Right lobe of liver (tissue), 6 donors: Measurements from ENCODE around the gene DDB1. TPM values are rescaled to one million over a fixed set of nuclear protein-coding genes. Genes with fewer than 3 reads are reported as not detected.

ENCODE experiments used
- ATAC-seq, 4 donors: fragments of 200-7000 bp; cut with Tn5 transposase; one replicate each; pipeline ENCODE4 v1.9.1; 2020; ENCODE audit warnings: mild to moderate bottlenecking in 4 of 4, moderate library complexity in 4 of 4
- DNase-seq, 3 donors: peaks; one replicate each; pipeline ENCODE4 v3.0.0-alpha.2; 2020
- H3K27ac ChIP-seq, 3 donors: fragments of 200-600 bp; one replicate each; pipeline ENCODE4 v1.8.0; 2022
- H3K27me3 ChIP-seq, 2 donors: fragments of 200-600 bp; one replicate each; pipeline ENCODE4 v1.8.0; 2022
- H3K36me3 ChIP-seq, 4 donors: fragments of 200-600 bp; sonication (generic) in 1 of 4; one replicate each; pipeline versions ENCODE4 v1.5.1 to v1.8.0; 2017 to 2022; ENCODE audit warnings: control low read depth in 1 of 4
- H3K4me1 ChIP-seq, 4 donors: fragments of 200-600 bp; sonication (generic) in 1 of 4; one replicate each; pipeline versions ENCODE4 v1.5.1 to v1.8.0; 2017 to 2022; ENCODE audit warnings: control low read depth in 1 of 4
- H3K4me3 ChIP-seq, 3 donors: fragments of 200-600 bp; one replicate each; pipeline ENCODE4 v1.8.0; 2022
- H3K9me3 ChIP-seq, 4 donors: fragments of 200-600 bp; sonication (generic) in 1 of 4; one replicate each; pipeline versions ENCODE4 v1.5.1 to v1.8.0; 2017 to 2022; ENCODE audit warnings: control low read depth in 1 of 4
- POLR2A ChIP-seq: fragments of 450-650 bp; IDR thresholded peaks from one replicate; pipeline ENCODE4 v1.6.1; 2017; ENCODE audit warnings: antibody characterized with exemption, mild to moderate bottlenecking
- WGBS: methylation state at CpG from one replicate; pipeline ENCODE4 v1.1.6; 2018; ENCODE audit warnings: low coverage, low lambda C conversion rate; ENCODE audit not compliant: insufficient coverage; ENCODE audit errors: missing lambda C conversion rate; 5-methylcytosine and 5-hydroxymethylcytosine counted together
- intact Hi-C, 2 donors: fragments of 100-400 bp; cut with DNase I; formaldehyde crosslinking; loops; one replicate each; pipeline versions ENCODE4 v1.11.2 to v1.14.1; 2022
- total RNA-seq, 6 experiments: library from RNA; depleted of rRNA in 2 of 6; stranded (reverse); fragments of >200 nt in 2 of 6; fragmentation: NEBNext Ultra II Directional in 3 of 6; extraction: Animal tissue kit (Norgen Biotek cat#: 25700) in 3 of 6; gene quantifications; one replicate each; pipeline versions ENCODE4 v1.1.0 to v1.2.4, GENCODE V29; 2016 to 2023
- TF ChIP-seq, protein P1 (sequence below), 4 donors: fragments of 200-600 bp in 3 of 4; fragments of 450-650 bp in 1 of 4; IDR thresholded peaks; one replicate each; pipeline versions ENCODE4 v1.5.1 to v1.8.0; 2016 to 2022; ENCODE audit warnings: antibody characterized with exemption in 4 of 4, mild to moderate bottlenecking in 2 of 4
- donor health status: DM: no; HTN: yes; CAD: no.
- donor health status: DM: no; HTN: no; CAD: no.
- donor health status: DM: no; HTN: no; CAD: no.
- donor health status: DM: no; HTN: yes; CAD: no.
- donor health status: DM: no; HTN: yes; CAD: no.

Gene DDB1
- total RNA-seq, 6 experiments from 2014 or later = 70.9 to 94.5 (median 83.9) TPM

DNA sequence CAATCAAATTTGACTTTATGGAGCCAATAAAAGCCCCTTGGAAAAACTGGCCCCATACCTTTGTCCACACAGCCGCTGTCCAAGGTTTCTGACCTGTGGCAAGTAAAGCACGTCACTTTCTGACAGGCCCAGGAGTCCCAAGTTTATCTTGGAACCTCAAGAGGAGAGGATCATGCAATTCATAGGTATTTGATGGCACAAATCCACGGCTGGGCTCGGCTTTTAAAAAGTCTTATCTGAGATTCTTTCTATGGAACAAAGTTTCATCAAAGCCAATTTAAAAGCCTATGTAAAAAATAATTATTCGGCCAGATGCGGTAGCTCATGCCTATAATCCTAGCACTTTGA is 42.8 kb upstream of the DDB1 start:
- Histone ChIP-seq H3K9me3 (peaks cover 0 to 3% (median 0%) of the 10 kb centered on the region in 4 donors), H3K27ac (peak overlapping the region in 1 of 3 donors; percentile 61), H3K36me3 (no peaks in the 10 kb centered on the region), H3K4me1 (peaks cover 0 to 28% (median 7%) of the 10 kb centered on the region in 4 donors), H3K27me3 (no peaks in the 10 kb centered on the region), H3K4me3 (no peak overlapping the region)
- 32% methylated on average over 6 of the region's 6 CpGs for WGBS
- TF ChIP-seq, protein P1, sequence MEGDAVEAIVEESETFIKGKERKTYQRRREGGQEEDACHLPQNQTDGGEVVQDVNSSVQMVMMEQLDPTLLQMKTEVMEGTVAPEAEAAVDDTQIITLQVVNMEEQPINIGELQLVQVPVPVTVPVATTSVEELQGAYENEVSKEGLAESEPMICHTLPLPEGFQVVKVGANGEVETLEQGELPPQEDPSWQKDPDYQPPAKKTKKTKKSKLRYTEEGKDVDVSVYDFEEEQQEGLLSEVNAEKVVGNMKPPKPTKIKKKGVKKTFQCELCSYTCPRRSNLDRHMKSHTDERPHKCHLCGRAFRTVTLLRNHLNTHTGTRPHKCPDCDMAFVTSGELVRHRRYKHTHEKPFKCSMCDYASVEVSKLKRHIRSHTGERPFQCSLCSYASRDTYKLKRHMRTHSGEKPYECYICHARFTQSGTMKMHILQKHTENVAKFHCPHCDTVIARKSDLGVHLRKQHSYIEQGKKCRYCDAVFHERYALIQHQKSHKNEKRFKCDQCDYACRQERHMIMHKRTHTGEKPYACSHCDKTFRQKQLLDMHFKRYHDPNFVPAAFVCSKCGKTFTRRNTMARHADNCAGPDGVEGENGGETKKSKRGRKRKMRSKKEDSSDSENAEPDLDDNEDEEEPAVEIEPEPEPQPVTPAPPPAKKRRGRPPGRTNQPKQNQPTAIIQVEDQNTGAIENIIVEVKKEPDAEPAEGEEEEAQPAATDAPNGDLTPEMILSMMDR (IDR thresholded peaks at IDR 0.05) = no peak
- TF ChIP-seq POLR2A = no peak
- intact Hi-C loops = no loop called here
- ATAC-seq (peak; percentile 54 to 84 (median 68)), DNase-seq (peak; percentile 35 to 84 (median 70))

DNA sequence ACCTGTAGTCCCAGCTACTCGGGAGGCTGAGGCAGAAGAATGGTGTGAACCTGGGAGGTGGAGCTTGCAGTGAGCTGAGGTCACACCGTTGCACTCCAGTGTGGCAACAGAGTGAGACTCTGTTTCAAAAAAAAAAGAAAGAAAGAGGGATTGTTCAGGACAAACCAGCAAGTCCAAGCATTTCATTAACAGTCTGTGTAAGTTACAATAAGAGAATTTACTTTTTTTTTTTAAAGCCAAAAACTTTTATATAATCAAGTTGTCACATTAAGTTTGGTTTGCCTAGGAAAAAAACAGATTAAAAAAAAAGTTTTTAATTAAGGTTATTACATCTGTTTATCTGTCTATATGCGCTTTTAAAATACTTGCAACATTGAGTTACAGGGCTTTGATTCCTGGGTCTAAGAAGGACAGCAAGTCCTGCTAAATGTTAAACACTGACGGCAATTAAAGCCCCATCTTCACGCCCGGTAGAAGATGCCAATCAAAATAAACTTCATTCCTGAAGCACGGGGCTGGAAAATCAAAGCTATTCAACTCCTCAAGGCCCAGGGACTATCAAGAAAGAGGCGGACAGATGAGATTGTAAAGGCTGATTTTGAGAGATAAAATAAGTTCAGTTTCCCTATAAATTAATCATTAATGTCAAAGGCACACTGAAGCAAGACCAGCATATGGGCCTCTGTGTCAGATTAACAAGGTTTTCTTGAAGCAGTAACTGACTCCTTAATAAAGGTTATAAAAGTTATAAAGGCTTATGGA is 39.9 kb upstream of the DDB1 start:
- Histone ChIP-seq H3K4me3 (no peak overlapping the region), H3K4me1 (peaks cover 0 to 41% (median 14%) of the 10 kb centered on the region in 4 donors), H3K27me3 (no peaks in the 10 kb centered on the region), H3K9me3 (peaks cover 0 to 3% (median 0%) of the 10 kb centered on the region in 4 donors), H3K27ac (no peak overlapping the region), H3K36me3 (peaks cover 0 to 7% (median 3%) of the 10 kb centered on the region in 4 donors)
- no peak for ATAC-seq
- WGBS = 53% methylated on average over 8 of the region's 8 CpGs
- no peak for DNase-seq
- intact Hi-C loops = no loop called here
- no peak for TF ChIP-seq POLR2A
- TF ChIP-seq, protein P1 (IDR thresholded peaks at IDR 0.05) = no peak

DNA sequence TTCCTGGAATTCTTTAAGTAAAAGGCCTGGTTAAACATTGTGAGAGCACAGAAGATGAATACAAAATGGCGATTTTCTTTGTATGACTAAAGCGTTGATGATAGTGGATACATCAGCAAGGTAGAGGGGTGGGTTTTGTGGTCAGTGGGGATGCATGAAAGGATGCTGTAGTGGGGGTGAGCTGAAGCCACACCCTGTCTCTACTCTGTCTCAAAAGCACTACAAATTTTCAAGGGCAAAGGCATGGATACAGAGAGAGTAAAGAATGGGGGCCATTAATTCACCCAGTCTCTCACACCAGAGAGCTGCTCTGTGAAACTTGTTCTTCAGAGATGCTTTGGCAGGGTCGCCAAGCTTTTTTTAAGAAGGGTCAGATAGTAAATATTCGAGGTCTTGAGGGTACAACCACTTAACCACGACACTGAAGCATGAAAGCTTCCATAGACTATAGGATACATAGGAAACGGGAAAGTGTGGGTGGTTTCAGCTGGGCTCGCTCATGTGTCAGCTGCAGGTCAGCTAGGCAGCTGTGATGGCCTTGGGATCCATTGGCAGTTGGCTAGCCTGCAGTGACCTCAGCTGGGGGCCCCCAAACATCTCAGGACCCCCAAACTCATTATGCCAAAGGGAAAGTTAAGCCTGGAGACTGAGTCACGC is 37.6 kb upstream of the DDB1 start:
- WGBS = 75% methylated on average over 5 of the region's 8 CpGs
- Histone ChIP-seq H3K4me3 (no peak overlapping the region), H3K4me1 (peaks cover 0 to 31% (median 14%) of the 10 kb centered on the region in 4 donors), H3K36me3 (peaks cover 0 to 30% (median 11%) of the 10 kb centered on the region in 4 donors), H3K27me3 (no peaks in the 10 kb centered on the region), H3K9me3 (no peaks in the 10 kb centered on the region), H3K27ac (peak overlapping the region in 2 of 3 donors; percentile 4 to 65)
- DNase-seq = no peak
- intact Hi-C loops = no loop called here
- TF ChIP-seq, protein P1 (IDR thresholded peaks at IDR 0.05) = no peak
- no peak for TF ChIP-seq POLR2A
- no peak for ATAC-seq

DNA sequence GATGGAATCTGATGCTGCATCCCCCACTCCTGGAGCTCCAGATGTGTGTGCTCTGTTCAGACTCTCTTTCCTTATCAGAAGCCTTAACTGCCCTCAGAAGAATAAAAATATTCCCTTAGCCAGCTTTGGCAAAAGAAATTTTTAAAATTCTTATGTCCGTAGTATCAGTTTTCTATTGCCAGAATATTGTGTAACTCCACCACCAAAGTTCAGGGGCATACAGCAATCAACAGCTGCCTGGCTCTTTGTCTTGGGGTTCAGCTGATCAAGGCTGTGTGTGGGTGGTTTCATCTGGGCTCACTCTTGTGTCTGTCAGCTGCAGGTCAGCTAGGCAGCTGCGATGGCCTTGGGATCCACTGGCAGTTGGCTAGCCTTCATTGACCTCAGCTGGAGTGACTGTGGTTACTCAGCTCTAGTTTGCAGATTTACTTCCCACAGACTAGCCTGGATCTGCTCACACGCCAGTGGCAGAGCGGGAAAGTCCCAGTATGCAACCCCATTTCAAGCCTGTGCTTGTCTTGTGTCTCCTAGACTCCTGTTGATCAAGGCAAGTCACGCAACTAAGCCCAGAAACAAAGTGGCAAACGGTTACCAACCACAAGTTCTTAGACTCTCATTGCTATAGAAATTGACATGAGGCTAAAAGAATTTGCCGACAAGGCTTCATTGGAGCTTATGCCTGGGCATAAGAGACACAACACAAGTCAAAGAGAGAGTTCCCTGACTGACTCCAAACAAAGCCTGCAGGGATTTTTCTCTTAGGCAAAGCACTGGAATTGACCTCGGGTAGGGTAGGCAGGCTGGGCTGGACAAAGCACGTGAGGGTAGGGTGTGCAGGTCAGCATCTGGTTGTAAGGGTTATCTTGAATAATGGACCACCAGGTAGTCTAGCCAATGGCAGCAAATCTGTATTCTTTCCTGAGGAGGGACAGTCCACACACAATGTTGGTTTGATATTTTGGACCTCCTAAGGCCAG is 36.8 kb upstream of the DDB1 start:
- peak overlapping the region in 2 of 3 donors; percentile 65 to 70 for H3K27ac ChIP-seq
- DNase-seq (peak; percentile 79 to 91 (median 89)), ATAC-seq (peak; percentile 94 to 97 (median 96))
- no peaks in the 10 kb centered on the region for H3K9me3 ChIP-seq
- H3K27me3 ChIP-seq = no peaks in the 10 kb centered on the region
- intact Hi-C loops = no loop called here
- 32% methylated on average over 8 of the region's 9 CpGs for WGBS
- H3K4me1 ChIP-seq = peaks cover 0 to 28% (median 14%) of the 10 kb centered on the region in 4 donors
- peaks cover 0 to 38% (median 13%) of the 10 kb centered on the region in 4 donors for H3K36me3 ChIP-seq
- no peak overlapping the region for H3K4me3 ChIP-seq
- TF ChIP-seq, protein P1 (IDR thresholded peaks at IDR 0.05) = no peak
- no peak for TF ChIP-seq POLR2A
